GM12878 (cell line): Measurements from ENCODE around the gene COL27A1. TPM values are rescaled to one million over a fixed set of nuclear protein-coding genes. Genes with fewer than 3 reads are reported as not detected.

Experiments
- ATAC-seq: fragments of 200-7000 bp; cut with Tn5 transposase; 3 replicates; pipeline ENCODE4 v1.9.1; 2020; ENCODE audit warnings: mild to moderate bottlenecking, moderate library complexity
- BruUV-seq: library from RNA; stranded (reverse); fragments of 400-500 nt; replicated peaks from 2 replicates; lab custom pipeline; 2021; lab: Mats Ljungman, UMichigan
- CTCF ChIA-PET: fragments of 300-600 bp; sonication (Branson Sonifier 250); formaldehyde crosslinking; extraction: SDS; loops from one replicate; lab custom pipeline; 2021; ENCODE audit warnings: inconsistent platforms; lab: Yijun Ruan, JAX
- POLR2A ChIA-PET: fragments of 350-600 bp; formaldehyde crosslinking; extraction: SDS; loops from one replicate; lab custom pipeline; 2021; ENCODE audit warnings: inconsistent platforms; lab: Charles Lee
- RAD21 ChIA-PET: fragments of 300-600 bp; sonication (Branson Sonifier 250); formaldehyde crosslinking; loops from one replicate; lab custom pipeline; 2023; ENCODE audit warnings: antibody characterized with exemption; ENCODE audit not compliant: unreplicated experiment; lab: Charles Lee
- SMC1A ChIA-PET: fragments of 300-600 bp; sonication (Branson Sonifier 250); formaldehyde crosslinking; loops from one replicate; lab custom pipeline; 2023; ENCODE audit not compliant: unreplicated experiment, uncharacterized antibody; lab: Charles Lee
- DNase-seq: peaks from one replicate; pipeline ENCODE4 v3.0.0-alpha.2; 2011; ENCODE audit warnings: low read depth, low spot score
- FAIRE-seq: peaks from 3 replicates; lab custom pipeline; 2011; peaks lifted over from hg19 to GRCh38; lab: Jason Lieb, UNC
- H2AFZ ChIP-seq: 2 replicates; pipeline ENCODE4 v1.6.0; 2011; ENCODE audit warnings: low read depth, low read length, control low read depth; ENCODE audit not compliant: control insufficient read depth
- H3K27ac ChIP-seq: 2 replicates; pipeline ENCODE4 v1.5.1; 2011; ENCODE audit warnings: control low read depth; ENCODE audit not compliant: control insufficient read depth, insufficient read depth
- H3K27me3 ChIP-seq, 2 experiments: replicated peaks in 1 of 2; 2 replicates each; pipeline versions ENCODE4 v1.6.0 to v1.6.1; 2011; ENCODE audit warnings: low read length in 1 of 2; ENCODE audit not compliant: control insufficient read depth in 2 of 2, insufficient read depth in 2 of 2
- H3K36me3 ChIP-seq, 2 experiments: 2 replicates each; pipeline ENCODE4 v1.5.1; 2011; ENCODE audit warnings: low read length in 1 of 2; ENCODE audit not compliant: control insufficient read depth in 2 of 2, insufficient read depth in 2 of 2
- H3K4me1 ChIP-seq: 2 replicates; pipeline ENCODE4 v1.6.1; 2011; ENCODE audit warnings: mild to moderate bottlenecking, low read length, moderate library complexity, mixed read lengths; ENCODE audit not compliant: control insufficient read depth, insufficient read depth
- H3K4me2 ChIP-seq: 2 replicates; pipeline ENCODE4 v1.6.0; 2011; ENCODE audit warnings: control low read depth; ENCODE audit not compliant: control insufficient read depth, insufficient read depth
- H3K4me3 ChIP-seq: fragments of 200-600 bp; sonication (generic); 2 replicates; pipeline ENCODE4 v1.5.1; 2016
- H3K79me2 ChIP-seq: 2 replicates; pipeline ENCODE4 v1.6.0; 2011; ENCODE audit warnings: low read length; ENCODE audit not compliant: control insufficient read depth, insufficient read depth
- H3K9ac ChIP-seq: 2 replicates; pipeline ENCODE4 v1.8.0; 2011; ENCODE audit warnings: low read length, control low read depth, mixed read lengths; ENCODE audit not compliant: control insufficient read depth, insufficient read depth
- H3K9me3 ChIP-seq: replicated peaks from 3 replicates; pipeline ENCODE4 v1.5.1; 2011; ENCODE audit warnings: mild to moderate bottlenecking, low read length; ENCODE audit not compliant: control insufficient read depth, insufficient read depth
- H4K20me1 ChIP-seq: 2 replicates; pipeline ENCODE4 v1.6.0; 2011; ENCODE audit not compliant: control insufficient read depth, insufficient read depth
- BCL11A ChIP-seq: IDR thresholded peaks from 2 replicates; pipeline ENCODE4 v1.6.1; 2011; ENCODE audit warnings: low read depth, low read length
- DPF2 ChIP-seq: fragments of 450-650 bp; IDR thresholded peaks from 2 replicates; pipeline ENCODE4 v1.6.1; 2017; ENCODE audit warnings: mild to moderate bottlenecking
- SMARCA5 ChIP-seq: fragments of 450-650 bp; IDR thresholded peaks from 2 replicates; pipeline ENCODE4 v1.6.1; 2017; ENCODE audit warnings: mild to moderate bottlenecking
- ZNF24 ChIP-seq: fragments of 450-650 bp; IDR thresholded peaks from 2 replicates; pipeline ENCODE4 v1.6.1; 2017; ENCODE audit warnings: antibody characterized with exemption, mild to moderate bottlenecking
- WGBS: methylation state at CpG from one replicate; pipeline ENCODE4 v1.1.6; 2016; ENCODE audit warnings: low lambda C conversion rate; ENCODE audit not compliant: insufficient replicate concordance, insufficient coverage; ENCODE audit errors: missing lambda C conversion rate; 5-methylcytosine and 5-hydroxymethylcytosine counted together
- in situ Hi-C: fragments of 300-500 bp; cut with MboI; formaldehyde crosslinking; loops from 9 replicates; pipeline ENCODE4 v1.14.3; 2018; ENCODE audit warnings: mixed read lengths
- intact Hi-C: fragments of 100-400 bp; cut with micrococcal nuclease; formaldehyde crosslinking; loops from one replicate; pipeline ENCODE4 v1.14.2; 2022; ENCODE audit not compliant: unreplicated experiment
- microRNA counts: library from miRNA; unstranded; fragments of <30 nt; microRNA quantifications from one replicate; lab custom pipeline; 2016
- microRNA-seq: library from miRNA; unstranded; fragments of <30 nt; microRNA quantifications from one replicate; pipeline ENCODE4, GENCODE V29; 2018
- polyA plus RNA-seq, 11 experiments: library from polyadenylated mRNA; depleted of rRNA in 4 of 11; unstranded in 6 of 11; stranded (reverse) in 5 of 11; fragments of >200 nt; fragmentation: Nextera tagmentation in 4 of 11; fragmentation: Illumina TruSeq in 1 of 11; extraction: Ambion mirVana in 4 of 11; extraction: Trizol in 1 of 11; gene quantifications; 1 replicate in 1 of 11; 2 replicates in 10 of 11; pipeline versions ENCODE4 v1.2.1 to v1.2.3, GENCODE V29; 2011 to 2016; ENCODE audit warnings: inconsistent platforms in 2 of 11, missing spikeins in 2 of 11, low read depth in 1 of 11
- small RNA-seq: library from RNA; depleted of rRNA; stranded (forward); fragments of <200 nt; gene quantifications from one replicate; pipeline ENCODE3, GENCODE V24; 2014
- total RNA-seq, 4 experiments: library from RNA; depleted of rRNA in 3 of 4; stranded (reverse); fragments of >200 nt in 3 of 4; fragmentation: Illumina TruSeq in 1 of 4; extraction: Trizol in 1 of 4; gene quantifications; 2 replicates each; pipeline versions ENCODE4 v1.2.1 to v1.2.3, GENCODE V29; 2013 to 2021

Gene COL27A1
- total and polyA plus RNA-seq, 10 of the 15 experiments (the other 5 are each of a cell fraction or from before 2014, with no cell fraction given), result 0.10 TPM; not detected in 9

GRCh38 chr9:114361542-114361941 is 206.2 kb downstream of the COL27A1 start:
- POLR2A ChIA-PET, result interaction anchor here (13.2 kb wide), 1 partner anchor 26 kb away, joined by 312 read pairs; the partner anchor contains the start of gene AKNA
- H3K79me2 ChIP-seq, result peaks cover 1% of the 10 kb centered on the region
- no peak for DNase-seq
- TF ChIP-seq ZNF24 (peak; percentile 55; the same call in 1 of the 2 replicates), SMARCA5 (no peak), BCL11A (no peak), DPF2 (no peak)
- no peak overlapping the region for H3K4me2 ChIP-seq
- no peaks in the 10 kb centered on the region for H3K9me3 ChIP-seq
- peaks cover 23% of the 10 kb centered on the region for H3K4me1 ChIP-seq
- H2AFZ ChIP-seq, result no peak overlapping the region
- no peak for FAIRE-seq
- H4K20me1 ChIP-seq, result peaks cover 2% of the 10 kb centered on the region; the same call in 1 of the 2 replicates
- RAD21 ChIA-PET, result interaction anchor here (12.9 kb wide), 1 partner anchor 26 kb away, joined by 251 read pairs; the partner anchor contains the start of gene AKNA
- in situ Hi-C loops, result no loop called here
- no TSS peak for BruUV-seq
- SMC1A ChIA-PET, result interaction anchor here (1.2 to 13.9 kb wide), 2 partner anchors 13 to 26 kb away, joined by 3 to 327 read pairs; partner anchors contain the start of gene AKNA
- CTCF ChIA-PET, result interaction anchor here (1.0 kb wide), 1 partner anchor 23 kb away, joined by 3 read pairs; no protein-coding TSS in a partner anchor
- no peak for ATAC-seq
- no peak overlapping the region for H3K9ac ChIP-seq
- peaks cover 51 to 66% of the 10 kb centered on the region in 2 experiments for H3K36me3 ChIP-seq
- H3K27ac ChIP-seq, result no peak overlapping the region
- H3K4me3 ChIP-seq, result no peak overlapping the region
- intact Hi-C loops, result no loop called here
- over 99% methylated on average over 7 of the region's 7 CpGs for WGBS
- no peaks in the 10 kb centered on the region for H3K27me3 ChIP-seq

MicroRNAs within 50 kb of the gene (microRNA counts, 767-probe panel; counts per million panel counts)
- microRNA hsa-miR-455-3p (lab: Ali Mortazavi, UCI) (516 counts per million, percentile 8 among the panel's probes with 10 or more counts), microRNA hsa-miR-455-5p (lab: Ali Mortazavi, UCI) (516 counts per million, percentile 8 among the panel's probes with 10 or more counts)

Small RNA genes lying within 50 kb of the gene (microRNA-seq; reads per million reads assigned to microRNA genes)
- gene MIR455, result not detected

Small RNA genes lying within 50 kb of the gene (small RNA-seq; reads per million reads assigned to genes)
- not detected for gene MIR455

Other genes with a start within 250 kb of the COL27A1 start
- 0.05 TPM in 1 of 2 replicates, not detected in the other for gene AMBP, start 77.2 kb upstream of the COL27A1 start, total RNA-seq (2014; rRNA removed)
- gene AMBP, start 77.2 kb upstream of the COL27A1 start, total RNA-seq (2014; rRNA removed; fragmentation: Illumina TruSeq; extraction: Trizol), result not detected in 2 replicates
- 1.9 and 2.3 TPM in 2 replicates for gene AMBP, start 77.2 kb upstream of the COL27A1 start, total RNA-seq (2021)
- gene AMBP, start 77.2 kb upstream of the COL27A1 start, polyA plus RNA-seq (2011; rRNA removed), result 0.09 and 0.18 TPM in 2 replicates
- not detected in 2 replicates for gene AMBP, start 77.2 kb upstream of the COL27A1 start, polyA plus RNA-seq (2014; fragmentation: Illumina TruSeq; extraction: Trizol)
- not detected for gene AMBP, start 77.2 kb upstream of the COL27A1 start, polyA plus RNA-seq (2014; fragmentation: Nextera tagmentation; extraction: Ambion mirVana)
- gene AMBP, start 77.2 kb upstream of the COL27A1 start, polyA plus RNA-seq (2014; rRNA removed), result not detected in 2 replicates
- under 1 TPM in 1 of 2 experiments, not detected in 1; 0.11 TPM for gene AMBP, start 77.2 kb upstream of the COL27A1 start, polyA plus RNA-seq (2016; fragmentation: Nextera tagmentation; extraction: Ambion mirVana)
- not detected in 2 replicates for gene KIF12, start 56.2 kb upstream of the COL27A1 start, total RNA-seq (2014; rRNA removed)
- gene KIF12, start 56.2 kb upstream of the COL27A1 start, total RNA-seq (2014; rRNA removed; fragmentation: Illumina TruSeq; extraction: Trizol), result not detected in 2 replicates
- gene KIF12, start 56.2 kb upstream of the COL27A1 start, total RNA-seq (2021), result 0.27 TPM in 1 of 2 replicates, not detected in the other
- not detected in 2 replicates for gene KIF12, start 56.2 kb upstream of the COL27A1 start, polyA plus RNA-seq (2011; rRNA removed)
- not detected in 2 replicates for gene KIF12, start 56.2 kb upstream of the COL27A1 start, polyA plus RNA-seq (2014; fragmentation: Illumina TruSeq; extraction: Trizol)
- not detected for gene KIF12, start 56.2 kb upstream of the COL27A1 start, polyA plus RNA-seq (2014; fragmentation: Nextera tagmentation; extraction: Ambion mirVana)
- gene KIF12, start 56.2 kb upstream of the COL27A1 start, polyA plus RNA-seq (2014; rRNA removed), result not detected in 2 replicates
- not detected for gene KIF12, start 56.2 kb upstream of the COL27A1 start, polyA plus RNA-seq (2016; fragmentation: Nextera tagmentation; extraction: Ambion mirVana)
- gene ORM1, start 167.6 kb downstream of the COL27A1 start, total RNA-seq (2014; rRNA removed), result not detected in 2 replicates
- not detected in 2 replicates for gene ORM1, start 167.6 kb downstream of the COL27A1 start, total RNA-seq (2014; rRNA removed; fragmentation: Illumina TruSeq; extraction: Trizol)
- 3.5 and 4.4 TPM in 2 replicates for gene ORM1, start 167.6 kb downstream of the COL27A1 start, total RNA-seq (2021)
- not detected in 2 replicates for gene ORM1, start 167.6 kb downstream of the COL27A1 start, polyA plus RNA-seq (2011; rRNA removed)
- gene ORM1, start 167.6 kb downstream of the COL27A1 start, polyA plus RNA-seq (2014; fragmentation: Illumina TruSeq; extraction: Trizol), result not detected in 2 replicates
- not detected for gene ORM1, start 167.6 kb downstream of the COL27A1 start, polyA plus RNA-seq (2014; fragmentation: Nextera tagmentation; extraction: Ambion mirVana)
- gene ORM1, start 167.6 kb downstream of the COL27A1 start, polyA plus RNA-seq (2014; rRNA removed), result not detected in 2 replicates
- not detected for gene ORM1, start 167.6 kb downstream of the COL27A1 start, polyA plus RNA-seq (2016; fragmentation: Nextera tagmentation; extraction: Ambion mirVana)
- not detected in 2 replicates for gene ORM2, start 174.3 kb downstream of the COL27A1 start, total RNA-seq (2014; rRNA removed)
- gene ORM2, start 174.3 kb downstream of the COL27A1 start, total RNA-seq (2014; rRNA removed; fragmentation: Illumina TruSeq; extraction: Trizol), result not detected in 2 replicates
- gene ORM2, start 174.3 kb downstream of the COL27A1 start, total RNA-seq (2021), result 0.64 TPM in 1 of 2 replicates, not detected in the other
- gene ORM2, start 174.3 kb downstream of the COL27A1 start, polyA plus RNA-seq (2011; rRNA removed), result not detected in 2 replicates
- not detected in 2 replicates for gene ORM2, start 174.3 kb downstream of the COL27A1 start, polyA plus RNA-seq (2014; fragmentation: Illumina TruSeq; extraction: Trizol)
- gene ORM2, start 174.3 kb downstream of the COL27A1 start, polyA plus RNA-seq (2014; fragmentation: Nextera tagmentation; extraction: Ambion mirVana), result not detected
- not detected in 2 replicates for gene ORM2, start 174.3 kb downstream of the COL27A1 start, polyA plus RNA-seq (2014; rRNA removed)
- not detected for gene ORM2, start 174.3 kb downstream of the COL27A1 start, polyA plus RNA-seq (2016; fragmentation: Nextera tagmentation; extraction: Ambion mirVana)
- 49.4 and 59.0 TPM in 2 replicates for gene AKNA, start 232.4 kb downstream of the COL27A1 start, total RNA-seq (2014; rRNA removed)
- 36.0 and 39.8 TPM in 2 replicates for gene AKNA, start 232.4 kb downstream of the COL27A1 start, total RNA-seq (2014; rRNA removed; fragmentation: Illumina TruSeq; extraction: Trizol)
- gene AKNA, start 232.4 kb downstream of the COL27A1 start, total RNA-seq (2021), result 117 and 132 TPM in 2 replicates
- gene AKNA, start 232.4 kb downstream of the COL27A1 start, polyA plus RNA-seq (2011; rRNA removed), result 18.0 and 30.1 TPM in 2 replicates
- gene AKNA, start 232.4 kb downstream of the COL27A1 start, polyA plus RNA-seq (2014; fragmentation: Illumina TruSeq; extraction: Trizol), result 27.2 and 57.6 TPM in 2 replicates
- 1 to 10 TPM; 1.6 to 5.0 TPM for gene AKNA, start 232.4 kb downstream of the COL27A1 start, polyA plus RNA-seq (2014; fragmentation: Nextera tagmentation; extraction: Ambion mirVana)
- gene AKNA, start 232.4 kb downstream of the COL27A1 start, polyA plus RNA-seq (2014; rRNA removed), result 71.9 and 77.7 TPM in 2 replicates
- gene AKNA, start 232.4 kb downstream of the COL27A1 start, polyA plus RNA-seq (2016; fragmentation: Nextera tagmentation; extraction: Ambion mirVana), result 10 to 100 TPM; 28.0 to 30.9 TPM